Liver (tissue), 9 donors: ENCODE data around the gene CMIP. TPM values are rescaled to one million over a fixed set of nuclear protein-coding genes. Genes with fewer than 3 reads are reported as not detected.

ENCODE experiments used
- DNase-seq: peaks from one replicate; pipeline ENCODE4 v3.0.0-alpha.2; 2017; ENCODE audit warnings: low spot score
- H3K27ac ChIP-seq, 2 donors: one replicate each; pipeline ENCODE4 v1.7.0; 2013; ENCODE audit warnings: inconsistent platforms in 2 of 2, low read length in 2 of 2, control low read depth in 1 of 2, low read depth in 1 of 2, mild to moderate bottlenecking in 1 of 2
- H3K27me3 ChIP-seq, 4 donors: one replicate each; pipeline versions ENCODE4 v1.6.1 to v1.7.0; 2013; ENCODE audit warnings: low read length in 3 of 4, inconsistent platforms in 1 of 4, mild to moderate bottlenecking in 1 of 4, moderate library complexity in 1 of 4; ENCODE audit not compliant: control insufficient read depth in 4 of 4, insufficient read depth in 4 of 4
- H3K36me3 ChIP-seq, 4 donors: one replicate each; pipeline versions ENCODE4 v1.6.1 to v1.7.0; 2013; ENCODE audit warnings: low read length in 3 of 4, mild to moderate bottlenecking in 3 of 4, low read depth in 1 of 4, moderate library complexity in 1 of 4; ENCODE audit not compliant: control insufficient read depth in 4 of 4, insufficient read depth in 3 of 4
- H3K4me1 ChIP-seq, 4 donors: one replicate each; pipeline versions ENCODE4 v1.6.1 to v1.7.0; 2013; ENCODE audit warnings: low read length in 3 of 4, mild to moderate bottlenecking in 3 of 4, moderate library complexity in 1 of 4; ENCODE audit not compliant: control insufficient read depth in 4 of 4, insufficient read depth in 4 of 4
- H3K4me3 ChIP-seq, 3 donors: one replicate each; pipeline versions ENCODE4 v1.6.1 to v1.7.0; 2013; ENCODE audit warnings: low read length in 3 of 3, control low read depth in 1 of 3, low read depth in 1 of 3, mild to moderate bottlenecking in 1 of 3
- H3K9ac ChIP-seq, 2 donors: one replicate each; pipeline ENCODE4 v1.7.0; 2013; ENCODE audit warnings: low read length in 2 of 2, mild to moderate bottlenecking in 2 of 2, moderate library complexity in 2 of 2, control low read depth in 1 of 2, low read depth in 1 of 2
- H3K9me3 ChIP-seq, 4 donors: one replicate each; pipeline versions ENCODE4 v1.6.1 to v1.7.0; 2013; ENCODE audit warnings: low read length in 3 of 4; ENCODE audit not compliant: control insufficient read depth in 4 of 4
- ATF3 ChIP-seq: IDR thresholded peaks from 2 replicates; pipeline ENCODE4 v1.6.1; 2016; ENCODE audit warnings: antibody characterized with exemption
- EGR1 ChIP-seq, 2 donors: IDR thresholded peaks; 2 replicates each; pipeline ENCODE4 v1.6.1; 2016 to 2018; ENCODE audit warnings: antibody characterized with exemption in 2 of 2, low read depth in 2 of 2
- FOXA1 ChIP-seq: IDR thresholded peaks from 2 replicates; pipeline ENCODE4 v1.6.1; 2016; ENCODE audit warnings: antibody characterized with exemption
- FOXA2 ChIP-seq: IDR thresholded peaks from 2 replicates; pipeline ENCODE4 v1.6.1; 2016; ENCODE audit warnings: antibody characterized with exemption
- HNF4A ChIP-seq, 2 donors: conservative IDR thresholded peaks; 2 replicates each; pipeline ENCODE4 v1.6.1; 2016; ENCODE audit warnings: antibody characterized with exemption in 2 of 2, mild to moderate bottlenecking in 2 of 2
- HNF4G ChIP-seq: IDR thresholded peaks from 2 replicates; pipeline ENCODE4 v1.6.1; 2016; ENCODE audit warnings: antibody characterized with exemption
- JUND ChIP-seq, 2 donors: IDR thresholded peaks; 2 replicates each; pipeline ENCODE4 v1.6.1; 2016; ENCODE audit warnings: antibody characterized with exemption in 2 of 2
- MAX ChIP-seq: IDR thresholded peaks from 2 replicates; pipeline ENCODE4 v1.6.1; 2016; ENCODE audit warnings: antibody characterized with exemption
- NR2F2 ChIP-seq: IDR thresholded peaks from 2 replicates; pipeline ENCODE4 v1.6.1; 2016; ENCODE audit warnings: antibody characterized with exemption
- RAD21 ChIP-seq, 2 donors: IDR thresholded peaks; 2 replicates each; pipeline ENCODE4 v1.6.1; 2016; ENCODE audit warnings: antibody characterized with exemption in 2 of 2, mild to moderate bottlenecking in 2 of 2
- RXRA ChIP-seq, 2 donors: IDR thresholded peaks; 2 replicates each; pipeline ENCODE4 v1.6.1; 2017 to 2018; ENCODE audit warnings: antibody characterized with exemption in 2 of 2, mild to moderate bottlenecking in 1 of 2
- SP1 ChIP-seq: IDR thresholded peaks from 2 replicates; pipeline ENCODE4 v1.6.1; 2018; ENCODE audit warnings: antibody characterized with exemption, mild to moderate bottlenecking
- TAF1 ChIP-seq: conservative IDR thresholded peaks from 2 replicates; pipeline ENCODE4 v1.6.1; 2016; ENCODE audit warnings: antibody characterized with exemption, mild to moderate bottlenecking
- YY1 ChIP-seq: IDR thresholded peaks from 2 replicates; pipeline ENCODE4 v1.6.1; 2016; ENCODE audit warnings: antibody characterized with exemption, mild to moderate bottlenecking
- WGBS: extraction: QIAGEN DNeasy Blood & Tissue Kit; methylation state at CpG from one replicate; pipeline ENCODE4 v1.1.7; 2013; 5-methylcytosine and 5-hydroxymethylcytosine counted together
- polyA plus RNA-seq, 2 donors: library from polyadenylated mRNA; stranded (reverse) in 1 of 2; unstranded in 1 of 2; fragments of 200-250 nt in 1 of 2; fragments of >200 nt in 1 of 2; fragmentation: Nextera tagmentation in 1 of 2; extraction: Ambion mirVana in 1 of 2; gene quantifications; one replicate each; pipeline versions ENCODE4 v1.2.1 to v1.2.3, GENCODE V29; 2013 to 2015
- total RNA-seq, 2 donors: library from RNA; depleted of rRNA; stranded (reverse); fragments of >200 nt; gene quantifications; one replicate each; pipeline ENCODE4 v1.2.3, GENCODE V29; 2014
- TF ChIP-seq, protein P1 (sequence below): fragments of 150-350 bp; IDR thresholded peaks from 2 replicates; pipeline ENCODE4 v1.5.1; 2017; ENCODE audit warnings: improper control_type of control experiment, low read depth, low read length; ENCODE audit not compliant: missing input control
- TF ChIP-seq, protein P2 (sequence below): IDR thresholded peaks from 2 replicates; pipeline ENCODE4 v1.6.1; 2016; ENCODE audit warnings: antibody characterized with exemption, mild to moderate bottlenecking
- TF ChIP-seq, protein P3 (sequence below): IDR thresholded peaks from 2 replicates; pipeline ENCODE4 v1.6.1; 2016; ENCODE audit warnings: antibody characterized with exemption
- donor health status: healthy.
- donor health status: healthy.
- donor health status: healthy.
- donor health status: healthy.
- donor health status: healthy.

CMIP gene
- total and polyA plus RNA-seq, 4 donors: 1.7 to 15.6 (median 10.1) TPM

GRCh38 chr16:81552743-81553079, 108.1 kb downstream of the CMIP start:
- Histone ChIP-seq H3K36me3 (no peaks in the 10 kb centered on the region), H3K4me3 (no peak overlapping the region), H3K27me3 (no peaks in the 10 kb centered on the region), H3K9ac (no peak overlapping the region), H3K27ac (peak overlapping the region; percentile 68 to 83), H3K9me3 (no peaks in the 10 kb centered on the region), H3K4me1 (peaks cover 32 to 71% (median 57%) of the 10 kb centered on the region in 4 donors)
- DNase-seq: no peak
- 83% methylated on average over 1 of the region's 1 CpG for WGBS
- TF ChIP-seq JUND (IDR thresholded peaks at IDR 0.05) (no peak), SP1 (no peak), NR2F2 (no peak), FOXA1 (no peak), RAD21 (IDR thresholded peaks at IDR 0.05) (no peak), TAF1 (no peak), YY1 (no peak), HNF4G (no peak), HNF4A (conservative IDR thresholded peaks at IDR 0.05) (no peak), EGR1 (IDR thresholded peaks at IDR 0.05; ENCODE audit: low read depth in 2 of 2) (no peak), FOXA2 (no peak), MAX (no peak), RXRA (IDR thresholded peaks at IDR 0.05) (no peak), ATF3 (no peak)
- TF ChIP-seq, protein P1, sequence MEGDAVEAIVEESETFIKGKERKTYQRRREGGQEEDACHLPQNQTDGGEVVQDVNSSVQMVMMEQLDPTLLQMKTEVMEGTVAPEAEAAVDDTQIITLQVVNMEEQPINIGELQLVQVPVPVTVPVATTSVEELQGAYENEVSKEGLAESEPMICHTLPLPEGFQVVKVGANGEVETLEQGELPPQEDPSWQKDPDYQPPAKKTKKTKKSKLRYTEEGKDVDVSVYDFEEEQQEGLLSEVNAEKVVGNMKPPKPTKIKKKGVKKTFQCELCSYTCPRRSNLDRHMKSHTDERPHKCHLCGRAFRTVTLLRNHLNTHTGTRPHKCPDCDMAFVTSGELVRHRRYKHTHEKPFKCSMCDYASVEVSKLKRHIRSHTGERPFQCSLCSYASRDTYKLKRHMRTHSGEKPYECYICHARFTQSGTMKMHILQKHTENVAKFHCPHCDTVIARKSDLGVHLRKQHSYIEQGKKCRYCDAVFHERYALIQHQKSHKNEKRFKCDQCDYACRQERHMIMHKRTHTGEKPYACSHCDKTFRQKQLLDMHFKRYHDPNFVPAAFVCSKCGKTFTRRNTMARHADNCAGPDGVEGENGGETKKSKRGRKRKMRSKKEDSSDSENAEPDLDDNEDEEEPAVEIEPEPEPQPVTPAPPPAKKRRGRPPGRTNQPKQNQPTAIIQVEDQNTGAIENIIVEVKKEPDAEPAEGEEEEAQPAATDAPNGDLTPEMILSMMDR: no peak
- TF ChIP-seq, protein P2, sequence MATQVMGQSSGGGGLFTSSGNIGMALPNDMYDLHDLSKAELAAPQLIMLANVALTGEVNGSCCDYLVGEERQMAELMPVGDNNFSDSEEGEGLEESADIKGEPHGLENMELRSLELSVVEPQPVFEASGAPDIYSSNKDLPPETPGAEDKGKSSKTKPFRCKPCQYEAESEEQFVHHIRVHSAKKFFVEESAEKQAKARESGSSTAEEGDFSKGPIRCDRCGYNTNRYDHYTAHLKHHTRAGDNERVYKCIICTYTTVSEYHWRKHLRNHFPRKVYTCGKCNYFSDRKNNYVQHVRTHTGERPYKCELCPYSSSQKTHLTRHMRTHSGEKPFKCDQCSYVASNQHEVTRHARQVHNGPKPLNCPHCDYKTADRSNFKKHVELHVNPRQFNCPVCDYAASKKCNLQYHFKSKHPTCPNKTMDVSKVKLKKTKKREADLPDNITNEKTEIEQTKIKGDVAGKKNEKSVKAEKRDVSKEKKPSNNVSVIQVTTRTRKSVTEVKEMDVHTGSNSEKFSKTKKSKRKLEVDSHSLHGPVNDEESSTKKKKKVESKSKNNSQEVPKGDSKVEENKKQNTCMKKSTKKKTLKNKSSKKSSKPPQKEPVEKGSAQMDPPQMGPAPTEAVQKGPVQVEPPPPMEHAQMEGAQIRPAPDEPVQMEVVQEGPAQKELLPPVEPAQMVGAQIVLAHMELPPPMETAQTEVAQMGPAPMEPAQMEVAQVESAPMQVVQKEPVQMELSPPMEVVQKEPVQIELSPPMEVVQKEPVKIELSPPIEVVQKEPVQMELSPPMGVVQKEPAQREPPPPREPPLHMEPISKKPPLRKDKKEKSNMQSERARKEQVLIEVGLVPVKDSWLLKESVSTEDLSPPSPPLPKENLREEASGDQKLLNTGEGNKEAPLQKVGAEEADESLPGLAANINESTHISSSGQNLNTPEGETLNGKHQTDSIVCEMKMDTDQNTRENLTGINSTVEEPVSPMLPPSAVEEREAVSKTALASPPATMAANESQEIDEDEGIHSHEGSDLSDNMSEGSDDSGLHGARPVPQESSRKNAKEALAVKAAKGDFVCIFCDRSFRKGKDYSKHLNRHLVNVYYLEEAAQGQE: no peak
- TF ChIP-seq, protein P3, sequence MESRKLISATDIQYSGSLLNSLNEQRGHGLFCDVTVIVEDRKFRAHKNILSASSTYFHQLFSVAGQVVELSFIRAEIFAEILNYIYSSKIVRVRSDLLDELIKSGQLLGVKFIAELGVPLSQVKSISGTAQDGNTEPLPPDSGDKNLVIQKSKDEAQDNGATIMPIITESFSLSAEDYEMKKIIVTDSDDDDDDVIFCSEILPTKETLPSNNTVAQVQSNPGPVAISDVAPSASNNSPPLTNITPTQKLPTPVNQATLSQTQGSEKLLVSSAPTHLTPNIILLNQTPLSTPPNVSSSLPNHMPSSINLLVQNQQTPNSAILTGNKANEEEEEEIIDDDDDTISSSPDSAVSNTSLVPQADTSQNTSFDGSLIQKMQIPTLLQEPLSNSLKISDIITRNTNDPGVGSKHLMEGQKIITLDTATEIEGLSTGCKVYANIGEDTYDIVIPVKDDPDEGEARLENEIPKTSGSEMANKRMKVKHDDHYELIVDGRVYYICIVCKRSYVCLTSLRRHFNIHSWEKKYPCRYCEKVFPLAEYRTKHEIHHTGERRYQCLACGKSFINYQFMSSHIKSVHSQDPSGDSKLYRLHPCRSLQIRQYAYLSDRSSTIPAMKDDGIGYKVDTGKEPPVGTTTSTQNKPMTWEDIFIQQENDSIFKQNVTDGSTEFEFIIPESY: no peak
